ENCODE data around the gene ATP11B.

- no peak for TF ChIP-seq CTCF (IDR thresholded peaks at IDR 0.05)
- no peak for TF ChIP-seq EZH2phosphoT487 (IDR thresholded peaks at IDR 0.05)
These were observed 132.6 kb downstream of the ATP11B start for GRCh38 chr3:182925944-182926337.
